H1 (cell line): ENCODE data around the gene CHCHD3. TPM values are rescaled to one million over a fixed set of nuclear protein-coding genes. Genes with fewer than 3 reads are reported as not detected.

ENCODE experiments used
- CTCF ChIA-PET: fragments of 300-600 bp; sonication (Branson Sonifier 250); formaldehyde crosslinking; loops from one replicate; lab custom pipeline; 2021; ENCODE audit not compliant: partially characterized antibody; lab: Charles Lee
- POLR2A ChIA-PET: fragments of 300-600 bp; sonication (Branson Sonifier 250); formaldehyde crosslinking; loops from one replicate; lab custom pipeline; 2021; ENCODE audit warnings: inconsistent platforms; ENCODE audit not compliant: partially characterized antibody; lab: Charles Lee
- DNase-seq, 2 experiments: peaks; one replicate each; pipeline versions ENCODE4 v3.0.0 to v3.0.0-alpha.2; 2010 to 2022; ENCODE audit warnings: low spot score in 2 of 2, low read depth in 1 of 2, mixed read lengths in 1 of 2
- FAIRE-seq: peaks from 2 replicates; lab custom pipeline; 2011; peaks lifted over from hg19 to GRCh38; lab: Jason Lieb, UNC
- H2AFZ ChIP-seq: 2 replicates; pipeline ENCODE4 v1.8.1; 2012; ENCODE audit warnings: low read length, inconsistent platforms
- H2AK5ac ChIP-seq: 2 replicates; pipeline ENCODE4 v1.6.1; 2013; ENCODE audit warnings: low read depth, low read length
- H2BK120ac ChIP-seq: replicated peaks from 2 replicates; pipeline ENCODE3; 2013; ENCODE audit warnings: low read depth, low read length, inconsistent platforms
- H2BK12ac ChIP-seq: 2 replicates; pipeline ENCODE4 v1.6.1; 2013; ENCODE audit warnings: low read depth, low read length
- H2BK15ac ChIP-seq: 2 replicates; pipeline ENCODE4 v1.6.1; 2013; ENCODE audit warnings: low read length
- H2BK20ac ChIP-seq: 2 replicates; pipeline ENCODE4 v1.6.1; 2013; ENCODE audit warnings: low read length
- H2BK5ac ChIP-seq: 2 replicates; pipeline ENCODE4 v1.6.1; 2013; ENCODE audit warnings: low read depth, low read length
- H3K14ac ChIP-seq: 2 replicates; pipeline ENCODE4 v1.6.1; 2013; ENCODE audit warnings: inconsistent platforms; ENCODE audit not compliant: insufficient read length
- H3K18ac ChIP-seq: 2 replicates; pipeline ENCODE4 v1.6.1; 2013; ENCODE audit warnings: low read length; ENCODE audit errors: extremely low read depth
- H3K23ac ChIP-seq: 2 replicates; pipeline ENCODE4 v1.6.1; 2013; ENCODE audit warnings: inconsistent platforms; ENCODE audit not compliant: insufficient read length
- H3K23me2 ChIP-seq: 2 replicates; pipeline ENCODE4 v1.6.1; 2013; ENCODE audit warnings: low read depth, low read length
- H3K27ac ChIP-seq: 2 replicates; pipeline ENCODE4 v1.6.1; 2011; ENCODE audit warnings: low read depth, low read length, inconsistent platforms
- H3K27me3 ChIP-seq, 4 experiments: replicated peaks in 1 of 4; 1 replicate in 1 of 4; 2 replicates in 3 of 4; pipeline versions ENCODE4 v1.6.1 to v1.8.1; 2011 to 2013; ENCODE audit warnings: low read length in 3 of 4, mild to moderate bottlenecking in 3 of 4, inconsistent platforms in 2 of 4, mixed read lengths in 2 of 4, moderate library complexity in 1 of 4; ENCODE audit not compliant: control insufficient read depth in 3 of 4, insufficient read depth in 3 of 4; ENCODE audit errors: extremely low read depth in 1 of 4
- H3K36me3 ChIP-seq, 4 experiments: 2 replicates each; pipeline versions ENCODE4 v1.6.1 to v1.8.1; 2011 to 2013; ENCODE audit warnings: mild to moderate bottlenecking in 4 of 4, low read length in 3 of 4, moderate library complexity in 2 of 4, control low read depth in 1 of 4, inconsistent platforms in 1 of 4; ENCODE audit not compliant: insufficient read depth in 4 of 4, control insufficient read depth in 2 of 4
- H3K4ac ChIP-seq: replicated peaks from 2 replicates; pipeline ENCODE3; 2013; ENCODE audit warnings: low read length, low read depth, mixed read lengths, inconsistent platforms; ENCODE audit not compliant: insufficient read length
- H3K4me1 ChIP-seq, 4 experiments: replicated peaks in 1 of 4; 1 replicate in 1 of 4; 2 replicates in 3 of 4; pipeline versions ENCODE4 v1.6.1 to v1.8.1; 2011 to 2013; ENCODE audit warnings: low read length in 3 of 4, inconsistent platforms in 2 of 4, mixed read lengths in 1 of 4; ENCODE audit not compliant: insufficient read depth in 4 of 4, control insufficient read depth in 3 of 4
- H3K4me2 ChIP-seq, 2 experiments: 2 replicates each; pipeline versions ENCODE4 v1.6.1 to v1.8.1; 2011 to 2013; ENCODE audit warnings: low read depth in 2 of 2, low read length in 2 of 2, control low read depth in 1 of 2, inconsistent platforms in 1 of 2, mild to moderate bottlenecking in 1 of 2; ENCODE audit not compliant: insufficient read depth in 1 of 2
- H3K4me3 ChIP-seq, 4 experiments: fragments of 200-600, 300-600 bp in 1 of 4; sonication (generic), shearing (Covaris generic), sonication (Bioruptor Twin) in 1 of 4; 2 replicates each; pipeline versions ENCODE4 v1.5.1 to v1.8.1; 2011 to 2016; ENCODE audit warnings: low read length in 4 of 4, low read depth in 3 of 4, control low read depth in 2 of 4, inconsistent platforms in 2 of 4, mild to moderate bottlenecking in 2 of 4, mixed read lengths in 1 of 4, moderate library complexity in 1 of 4; ENCODE audit not compliant: insufficient read depth in 2 of 4; ENCODE audit errors: extremely low read depth in 1 of 4
- H3K56ac ChIP-seq: replicated peaks from 2 replicates; pipeline ENCODE3; 2013; ENCODE audit warnings: low read depth, mild to moderate bottlenecking, mixed read lengths, low read length, inconsistent platforms; ENCODE audit not compliant: insufficient read length
- H3K79me1 ChIP-seq: 2 replicates; pipeline ENCODE4 v1.6.1; 2013; ENCODE audit warnings: low read depth, low read length, control low read depth
- H3K79me2 ChIP-seq, 2 experiments: 2 replicates each; pipeline versions ENCODE4 v1.6.1 to v1.8.1; 2012 to 2013; ENCODE audit warnings: low read length in 2 of 2, mild to moderate bottlenecking in 2 of 2, inconsistent platforms in 1 of 2; ENCODE audit not compliant: insufficient read depth in 2 of 2, control insufficient read depth in 1 of 2
- H3K9ac ChIP-seq, 4 experiments: replicated peaks in 1 of 4; 1 replicate in 1 of 4; 2 replicates in 3 of 4; pipeline versions ENCODE4 v1.6.1 to v1.8.1; 2011 to 2013; ENCODE audit warnings: low read depth in 3 of 4, low read length in 3 of 4, control low read depth in 2 of 4, mild to moderate bottlenecking in 2 of 4, moderate library complexity in 2 of 4, inconsistent platforms in 1 of 4; ENCODE audit errors: extremely low read depth in 1 of 4
- H3K9me3 ChIP-seq, 2 experiments: 2 replicates each; pipeline versions ENCODE4 v1.6.1 to v1.8.1; 2012 to 2013; ENCODE audit warnings: mild to moderate bottlenecking in 2 of 2, moderate library complexity in 2 of 2, control low read depth in 1 of 2, inconsistent platforms in 1 of 2, low read depth in 1 of 2, low read length in 1 of 2, mixed read lengths in 1 of 2; ENCODE audit not compliant: insufficient read depth in 2 of 2
- H4K20me1 ChIP-seq, 2 experiments: replicated peaks in 1 of 2; 2 replicates each; pipeline versions ENCODE3 to v1.8.1; 2011 to 2013; ENCODE audit warnings: inconsistent platforms in 2 of 2, low read length in 2 of 2, mild to moderate bottlenecking in 1 of 2; ENCODE audit not compliant: insufficient read depth in 2 of 2, control insufficient read depth in 1 of 2
- H4K5ac ChIP-seq: 2 replicates; pipeline ENCODE4 v1.6.1; 2013; ENCODE audit warnings: low read length, low read depth, mixed read lengths, inconsistent platforms; ENCODE audit not compliant: insufficient read length
- H4K8ac ChIP-seq: 2 replicates; pipeline ENCODE4 v1.8.0; 2013; ENCODE audit warnings: mild to moderate bottlenecking, moderate library complexity, low read length, inconsistent platforms; ENCODE audit not compliant: insufficient read depth; ENCODE audit errors: extremely low read depth
- H4K91ac ChIP-seq: replicated peaks from 2 replicates; pipeline ENCODE3; 2013; ENCODE audit warnings: low read length, mixed read lengths, inconsistent platforms; ENCODE audit not compliant: insufficient read length
- CHD2 ChIP-seq: IDR thresholded peaks from 2 replicates; pipeline ENCODE4 v1.6.1; 2012; ENCODE audit warnings: low read length, improper control_type of control experiment
- MAFK ChIP-seq: IDR thresholded peaks from 2 replicates; pipeline ENCODE4 v1.6.1; 2012; ENCODE audit warnings: low read depth, mild to moderate bottlenecking, improper control_type of control experiment, low read length
- TEAD4 ChIP-seq: IDR thresholded peaks from 2 replicates; pipeline ENCODE4 v1.6.1; 2012; ENCODE audit warnings: low read depth, low read length, inconsistent platforms, mixed read lengths
- WGBS, 2 experiments: shearing (Covaris generic) in 1 of 2; methylation state at CpG; one replicate each; pipeline versions ENCODE4 v1.1.6 to v1.1.7; 2013 to 2015; ENCODE audit warnings: low lambda C conversion rate in 2 of 2, mixed read lengths in 2 of 2, inconsistent platforms in 1 of 2, low coverage in 1 of 2, missing lambda C conversion rate in 1 of 2; ENCODE audit not compliant: insufficient replicate concordance in 2 of 2, insufficient coverage in 1 of 2, insufficient read length in 1 of 2; ENCODE audit errors: extremely low coverage in 1 of 2, missing lambda C conversion rate in 1 of 2; 5-methylcytosine and 5-hydroxymethylcytosine counted together
- polyA plus RNA-seq, 7 experiments: library from polyadenylated mRNA; depleted of rRNA in 3 of 7; stranded (reverse) in 5 of 7; unstranded in 2 of 7; fragments of >200 nt in 5 of 7; fragments of 200-250 nt in 2 of 7; gene quantifications; 1 replicate in 5 of 7; 2 replicates in 1 of 7; 4 replicates in 1 of 7; pipeline versions ENCODE4 v1.2.1 to v1.2.3, GENCODE V29; 2011 to 2013; ENCODE audit warnings: missing spikeins in 2 of 7, mixed read lengths in 2 of 7
- total RNA-seq: library from RNA; stranded (reverse); fragmentation: NEBNext Ultra II Directional; extraction: Animal tissue kit (Norgen Biotek cat#: 25700); gene quantifications from 2 replicates; pipeline ENCODE4 v1.2.1, GENCODE V29; 2021

The CHCHD3 gene
- total and polyA plus RNA-seq, 2 of the 8 experiments (the other 6 are each of a cell fraction or from before 2014, with no cell fraction given): 42.9 to 137 TPM

DNA sequence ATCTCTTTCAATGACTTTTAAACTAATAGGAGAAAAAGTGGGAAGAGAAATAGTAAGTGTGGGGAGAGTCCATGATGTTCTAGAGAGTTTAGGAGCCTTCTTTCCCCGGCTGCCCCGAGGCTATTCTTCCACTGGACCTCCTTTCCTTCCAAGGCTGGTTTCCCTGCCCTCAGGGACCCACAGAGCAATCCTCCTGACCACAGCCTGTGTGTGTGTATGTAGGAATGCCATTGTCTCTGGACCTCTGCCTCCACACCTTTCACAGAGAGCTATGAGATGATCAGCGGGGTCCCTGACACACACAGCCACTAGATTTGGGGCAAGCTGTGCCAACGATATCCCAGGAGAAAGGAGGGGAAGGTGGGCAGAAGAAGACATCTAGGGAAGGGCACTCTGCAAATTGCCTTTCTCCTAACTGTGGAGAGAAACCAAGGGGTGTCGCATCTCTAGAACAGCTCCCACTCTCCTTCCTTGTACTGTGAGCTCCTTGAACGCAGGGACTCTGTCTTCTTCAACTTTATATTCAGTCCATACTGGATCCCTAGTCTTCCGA lies 13.3 kb upstream of the CHCHD3 start:
- ChIA-PET CTCF (interaction anchor here (0.7 to 1.5 kb wide), 2 partner anchors 9 to 11 kb away, joined by 3 read pairs; no protein-coding TSS in a partner anchor), POLR2A (no interaction called here)
- no peak overlapping the region for H2AK5ac ChIP-seq
- H3K27me3 ChIP-seq: no peaks in the 10 kb centered on the region
- DNase-seq (no peak), FAIRE-seq (no peak)
- TF ChIP-seq TEAD4 (0 out of 2 replicates have a peak, but pooled peaks have one; percentile 4), CHD2 (no peak), MAFK (no peak)
- no peaks in the 10 kb centered on the region for H3K36me3 ChIP-seq
- no peak overlapping the region for H2BK15ac ChIP-seq
- WGBS, 2 experiments: 78% methylated on average over 7 of the region's 7 CpGs; no CpG with 5 or more reads in 1 of the 2 experiments
- H3K4me1 ChIP-seq: no peaks in the 10 kb centered on the region
- H3K4me3 ChIP-seq: no peak overlapping the region
- no peak overlapping the region for H3K14ac ChIP-seq
- H3K79me1 ChIP-seq: no peaks in the 10 kb centered on the region
- no peak overlapping the region for H4K5ac ChIP-seq
- H4K20me1 ChIP-seq: no peaks in the 10 kb centered on the region
- H2AFZ ChIP-seq: peak overlapping the region; percentile 48; the same call in 1 of the 2 replicates
- H3K9ac ChIP-seq: no peak overlapping the region
- no peak overlapping the region for H2BK20ac ChIP-seq
- no peak overlapping the region for H3K23ac ChIP-seq
- H4K91ac ChIP-seq: no peak overlapping the region
- no peak overlapping the region for H2BK12ac ChIP-seq
- no peak overlapping the region for H2BK120ac ChIP-seq
- H3K27ac ChIP-seq: no peak overlapping the region
- no peak overlapping the region for H2BK5ac ChIP-seq
- no peaks in the 10 kb centered on the region for H3K23me2 ChIP-seq
- H3K18ac ChIP-seq: no peak overlapping the region
- H3K79me2 ChIP-seq: no peaks in the 10 kb centered on the region
- H3K56ac ChIP-seq: no peak overlapping the region
- H4K8ac ChIP-seq: no peak overlapping the region
- no peak overlapping the region for H3K4me2 ChIP-seq
- H3K9me3 ChIP-seq: no peaks in the 10 kb centered on the region
- H3K4ac ChIP-seq: no peak overlapping the region
